ENCODE results near the gene POLK. TPM values are rescaled to one million over a fixed set of nuclear protein-coding genes. Genes with fewer than 3 reads are reported as not detected.
A peak's percentile ranks its signal among the peaks of the same experiment; 100 is the strongest.
"Not testable (repeated sequence)": the region's sequence is repeated elsewhere in the genome, so short reads cannot be mapped to it uniquely, and the experiment has no call there.

The POLK gene
- total RNA-seq, 1 donor from 2014 or later, result 38.2 TPM

DNA sequence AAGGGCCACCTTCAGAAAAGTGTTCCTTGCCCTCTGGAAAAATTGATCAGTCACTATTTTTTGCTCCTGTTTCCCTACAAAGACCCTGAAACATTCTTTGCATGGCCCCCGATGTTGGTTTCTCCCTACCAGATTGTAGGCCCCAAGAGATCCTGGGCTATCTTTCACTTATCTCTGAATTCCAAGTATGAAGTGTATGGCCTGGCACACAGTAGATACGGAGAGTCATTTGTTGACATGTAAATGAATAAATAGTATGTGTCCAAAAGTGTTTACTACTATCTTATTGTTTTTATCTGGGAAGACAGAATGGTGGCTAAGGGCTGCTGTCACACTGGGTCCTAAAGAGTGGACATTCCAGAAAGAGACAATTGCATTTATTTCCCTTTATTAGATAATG lies 92.1 kb downstream of the POLK start:
- no peak for ATAC-seq
- no peaks in the 10 kb centered on the region for H3K4me1 ChIP-seq
- TF ChIP-seq, protein P1, sequence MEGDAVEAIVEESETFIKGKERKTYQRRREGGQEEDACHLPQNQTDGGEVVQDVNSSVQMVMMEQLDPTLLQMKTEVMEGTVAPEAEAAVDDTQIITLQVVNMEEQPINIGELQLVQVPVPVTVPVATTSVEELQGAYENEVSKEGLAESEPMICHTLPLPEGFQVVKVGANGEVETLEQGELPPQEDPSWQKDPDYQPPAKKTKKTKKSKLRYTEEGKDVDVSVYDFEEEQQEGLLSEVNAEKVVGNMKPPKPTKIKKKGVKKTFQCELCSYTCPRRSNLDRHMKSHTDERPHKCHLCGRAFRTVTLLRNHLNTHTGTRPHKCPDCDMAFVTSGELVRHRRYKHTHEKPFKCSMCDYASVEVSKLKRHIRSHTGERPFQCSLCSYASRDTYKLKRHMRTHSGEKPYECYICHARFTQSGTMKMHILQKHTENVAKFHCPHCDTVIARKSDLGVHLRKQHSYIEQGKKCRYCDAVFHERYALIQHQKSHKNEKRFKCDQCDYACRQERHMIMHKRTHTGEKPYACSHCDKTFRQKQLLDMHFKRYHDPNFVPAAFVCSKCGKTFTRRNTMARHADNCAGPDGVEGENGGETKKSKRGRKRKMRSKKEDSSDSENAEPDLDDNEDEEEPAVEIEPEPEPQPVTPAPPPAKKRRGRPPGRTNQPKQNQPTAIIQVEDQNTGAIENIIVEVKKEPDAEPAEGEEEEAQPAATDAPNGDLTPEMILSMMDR (IDR thresholded peaks at IDR 0.05), result no peak
- intact Hi-C loops (cut with DNase I), result no loop called here
- no peaks in the 10 kb centered on the region for H3K27me3 ChIP-seq
- H3K4me3 ChIP-seq, result no peak overlapping the region
- H3K36me3 ChIP-seq, result peaks cover 13% of the 10 kb centered on the region
- no peak for DNase-seq
- H3K9me3 ChIP-seq, result no peaks in the 10 kb centered on the region
- no peak overlapping the region for H3K27ac ChIP-seq

DNA sequence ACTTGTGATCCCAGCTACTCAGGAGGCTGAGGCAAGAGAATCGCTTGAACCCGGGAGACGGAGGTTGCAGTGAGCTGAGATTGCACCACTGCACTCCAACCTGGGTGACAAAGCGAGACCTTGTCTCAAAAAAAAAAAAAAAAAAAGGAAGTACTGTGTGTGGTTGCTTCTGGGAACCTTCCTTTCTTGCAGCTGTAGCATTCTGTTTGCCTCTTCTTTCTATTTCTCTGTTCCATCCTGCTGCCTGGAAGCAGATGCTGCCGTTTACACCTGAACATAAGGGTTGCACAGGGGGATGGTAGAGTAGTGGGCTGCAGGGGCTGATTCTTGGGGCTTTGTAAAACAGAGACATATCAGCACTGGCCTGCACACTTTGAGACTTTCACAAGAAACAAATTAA lies 95.7 kb downstream of the POLK start:
- H3K9me3 ChIP-seq; H3K4me3 ChIP-seq; H3K4me1 ChIP-seq; DNase-seq; ATAC-seq; H3K36me3 ChIP-seq; intact Hi-C loops (cut with DNase I); H3K27me3 ChIP-seq; H3K27ac ChIP-seq: not testable (repeated sequence)

GRCh38 chr5:75608870-75609269 lies 97.2 kb downstream of the POLK start:
- H3K4me3 ChIP-seq, result no peak overlapping the region
- H3K27me3 ChIP-seq, result no peaks in the 10 kb centered on the region
- H3K9me3 ChIP-seq, result no peaks in the 10 kb centered on the region
- peaks cover 6% of the 10 kb centered on the region for H3K4me1 ChIP-seq
- H3K36me3 ChIP-seq, result no peaks in the 10 kb centered on the region
- ATAC-seq (no peak), DNase-seq (no peak)
- intact Hi-C loops (cut with DNase I), result no loop called here
- no peak overlapping the region for H3K27ac ChIP-seq
- TF ChIP-seq, protein P1 (IDR thresholded peaks at IDR 0.05), result no peak

DNA sequence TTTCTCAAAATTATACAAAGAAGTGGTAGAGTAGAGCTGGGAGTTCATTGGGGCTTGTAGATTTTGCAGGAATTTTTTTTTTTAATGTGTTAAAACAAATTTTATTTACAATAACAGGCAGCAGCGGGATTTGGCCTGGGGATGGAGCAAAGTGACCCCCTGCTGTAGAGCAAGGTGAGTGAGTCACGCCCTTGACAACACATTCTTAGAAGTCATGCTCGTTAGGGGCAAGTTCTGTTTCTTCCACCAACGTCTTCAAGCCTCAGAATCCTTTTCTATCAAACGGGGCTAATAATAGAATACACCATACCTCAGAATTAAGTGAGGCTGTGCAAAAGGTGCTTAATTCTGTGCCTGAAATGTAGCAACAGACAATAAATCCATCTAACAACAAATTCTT lies 98.5 kb downstream of the POLK start:
- intact Hi-C loops (cut with DNase I), result no loop called here
- no peaks in the 10 kb centered on the region for H3K27me3 ChIP-seq
- peaks cover 6% of the 10 kb centered on the region for H3K4me1 ChIP-seq
- ATAC-seq (no peak), DNase-seq (no peak)
- H3K4me3 ChIP-seq, result no peak overlapping the region
- H3K27ac ChIP-seq, result no peak overlapping the region
- H3K36me3 ChIP-seq, result no peaks in the 10 kb centered on the region
- no peaks in the 10 kb centered on the region for H3K9me3 ChIP-seq
- TF ChIP-seq, protein P1 (IDR thresholded peaks at IDR 0.05), result no peak

DNA sequence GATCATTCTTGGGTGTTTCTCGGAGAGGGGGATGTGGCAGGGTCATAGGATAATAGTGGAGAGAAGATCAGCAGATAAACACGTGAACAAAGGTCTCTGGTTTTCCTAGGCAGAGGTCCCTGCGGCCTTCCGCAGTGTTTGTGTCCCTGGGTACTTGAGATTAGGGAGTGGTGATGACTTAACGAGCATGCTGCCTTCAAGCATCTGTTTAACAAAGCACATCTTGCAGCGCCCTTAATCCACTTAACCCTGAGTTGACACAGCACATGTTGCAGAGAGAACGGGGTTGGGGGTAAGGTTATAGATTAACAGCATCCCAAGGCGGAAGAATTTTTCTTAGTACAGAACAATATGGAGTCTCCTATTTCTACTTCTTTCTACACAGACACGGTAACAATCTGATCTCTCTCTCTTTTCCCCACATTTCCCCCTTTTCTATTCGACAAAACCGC lies 99.2 kb downstream of the POLK start:
- H3K36me3 ChIP-seq; intact Hi-C loops (cut with DNase I); DNase-seq; H3K27me3 ChIP-seq; H3K4me1 ChIP-seq; H3K9me3 ChIP-seq: not testable (repeated sequence)
- ATAC-seq, result peak; percentile 5
- Histone ChIP-seq H3K27ac (peak overlapping the region; percentile 68), H3K4me3 (peak overlapping the region; percentile 55)

- no peaks in the 10 kb centered on the region for H3K36me3 ChIP-seq
- intact Hi-C loops (cut with DNase I), result no loop called here
- peak within 1 kb of the TSS; percentile 68 for H3K27ac ChIP-seq
- DNase-seq, result peak; percentile 74
- no peaks in the 10 kb centered on the region for H3K9me3 ChIP-seq
- peak within 1 kb of the TSS; percentile 55 for H3K4me3 ChIP-seq
- H3K4me1 ChIP-seq, result peaks cover 6% of the 10 kb centered on the region
- peak; percentile 77 for ATAC-seq
- TF ChIP-seq, protein P1 (IDR thresholded peaks at IDR 0.05), result no peak
- no peaks in the 10 kb centered on the region for H3K27me3 ChIP-seq
Measured at GRCh38 chr5:75611311-75612225, 99.9 kb downstream of the POLK start, which contains the start of gene ANKDD1B. ANKDD1B (plus strand) TSS chr5:75611453; CDS start chr5:75611635, 182 bp downstream.

All from upper lobe of right lung (tissue), 1 donor.